ENCODE results near the gene CCR2. TPM values are rescaled to one million over a fixed set of nuclear protein-coding genes. Genes with fewer than 3 reads are reported as not detected.

The CCR2 gene
- total and polyA plus RNA-seq, 2 of the 4 experiments (the other 2 are of a cell fraction) = not detected

DNA sequence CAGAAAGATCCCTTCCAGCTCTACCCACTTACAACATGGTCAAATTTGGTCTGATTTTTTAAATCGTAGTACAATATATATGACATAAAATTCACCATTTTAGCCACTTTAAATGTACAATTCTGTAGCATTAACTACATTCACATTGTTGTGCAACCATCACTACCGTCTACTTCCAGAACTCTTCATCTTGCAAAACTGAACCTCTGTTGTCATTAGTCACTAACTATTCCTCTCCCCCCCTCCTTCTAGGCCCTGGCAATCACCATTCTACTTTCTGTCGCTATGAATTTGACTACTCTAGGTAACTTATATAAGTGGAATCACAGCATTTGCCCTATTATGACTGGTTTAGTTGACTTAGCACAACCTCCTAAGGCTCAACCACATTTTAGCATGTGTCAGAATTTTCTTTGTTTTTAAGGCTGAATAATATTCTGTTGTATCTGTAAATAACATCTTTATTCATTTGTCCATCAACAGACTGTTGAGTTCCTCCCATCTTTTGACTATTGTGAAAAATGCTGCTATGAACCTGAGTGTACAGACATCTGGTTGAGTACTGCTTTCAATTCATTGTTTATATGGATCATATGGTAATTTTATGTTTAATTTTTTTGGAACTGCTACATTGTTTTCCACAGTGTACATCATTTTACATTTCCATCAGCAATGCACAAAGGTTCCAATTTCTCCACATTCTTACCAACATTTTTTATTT lies 35.5 kb upstream of the CCR2 start:
- H3K9ac ChIP-seq (ENCODE audit: low read depth, low read length) = no peak overlapping the region
- H3K14ac ChIP-seq (replicated peaks; ENCODE audit: low read depth, low read length) = no peak overlapping the region
- H3K27me3 ChIP-seq (ENCODE audit: control insufficient read depth, insufficient read depth, low read length) = peaks cover 1% of the 10 kb centered on the region; the same call in 1 of the 2 replicates
- H4K91ac ChIP-seq (ENCODE audit: insufficient read depth, low read depth, low read length) = no peak overlapping the region
- POLR2A ChIA-PET (ENCODE audit: unreplicated experiment) = no interaction called here
- no peak overlapping the region for H2AFZ ChIP-seq (replicated peaks; ENCODE audit: low read length, poor library complexity)
- H2AK9ac ChIP-seq (replicated peaks; ENCODE audit: low read depth, low read length, poor library complexity) = no peak overlapping the region
- no peak overlapping the region for H2BK15ac ChIP-seq (ENCODE audit: low read depth, low read length)
- H3K4me2 ChIP-seq (ENCODE audit: low read depth, low read length) = no peak overlapping the region
- BruUV-seq (replicated peaks) = no TSS peak
- dilution Hi-C loops (cut with HindIII; ENCODE audit: low sequenced_read_pairs, unreplicated experiment) = no loop called here
- no CpG with 5 or more reads among the region's 3 CpGs for WGBS, 2 experiments (ENCODE audit: extremely low coverage in 2 of 2, insufficient read length in 1 of 2)
- H3K4ac ChIP-seq (ENCODE audit: low read depth, low read length) = no peak overlapping the region
- no peak for ATAC-seq (ENCODE audit: low read depth)
- DNase-seq = no peak
- H3K9me3 ChIP-seq (ENCODE audit: control insufficient read depth, insufficient read depth, low read length) = no peaks in the 10 kb centered on the region; the same call in 1 of the 2 replicates
- H3K18ac ChIP-seq (ENCODE audit: low read depth, low read length) = no peak overlapping the region
- no peak overlapping the region for H3K23ac ChIP-seq (ENCODE audit: low read depth, low read length)
- H3K36me3 ChIP-seq (ENCODE audit: control insufficient read depth, insufficient read depth, low read length) = no peaks in the 10 kb centered on the region
- H3K9me1 ChIP-seq (ENCODE audit: insufficient read depth, low read length) = no peaks in the 10 kb centered on the region
- no peaks in the 10 kb centered on the region for H3K4me1 ChIP-seq (ENCODE audit: control insufficient read depth, insufficient read depth, low read length)
- H4K20me1 ChIP-seq (ENCODE audit: insufficient read depth, low read length) = no peaks in the 10 kb centered on the region
- intact Hi-C loops (cut with micrococcal nuclease) = no loop called here
- H2BK120ac ChIP-seq (ENCODE audit: low read depth, low read length) = no peak overlapping the region
- H3K56ac ChIP-seq (ENCODE audit: extremely low read depth, insufficient read depth, low read length) = no peak overlapping the region
- H3K27ac ChIP-seq (ENCODE audit: insufficient read depth, low read length) = no peak overlapping the region
- H2AK5ac ChIP-seq (ENCODE audit: low read depth, low read length) = no peak overlapping the region
- H3K4me3 ChIP-seq (ENCODE audit: insufficient read depth, low read depth, low read length) = no peak overlapping the region
- H2BK20ac ChIP-seq (ENCODE audit: low read depth, low read length) = no peak overlapping the region
- no peak overlapping the region for H4K8ac ChIP-seq (ENCODE audit: low read depth in 2 of 2, low read length in 2 of 2)
- no peak overlapping the region for H4K5ac ChIP-seq (ENCODE audit: low read depth, low read length)
- no peaks in the 10 kb centered on the region for H3K79me1 ChIP-seq (ENCODE audit: low read depth in 1 of 2, low read length in 2 of 2)
- in situ Hi-C loops (cut with MboI; ENCODE audit: low sequenced_read_pairs) = no loop called here
- CTCF ChIA-PET = no interaction called here
- TF ChIP-seq MAFK (IDR thresholded peaks at IDR 0.05; ENCODE audit: low read depth, low read length) (no peak), CHD1 (IDR thresholded peaks at IDR 0.05; ENCODE audit: low read depth, low read length) (no peak), BHLHE40 (IDR thresholded peaks at IDR 0.05; ENCODE audit: low read depth, low read length) (no peak), RAD21 (IDR thresholded peaks at IDR 0.05; ENCODE audit: low read length) (no peak), RCOR1 (IDR thresholded peaks at IDR 0.05; ENCODE audit: insufficient replicate concordance, low read length) (no peak), MAZ (IDR thresholded peaks at IDR 0.05; ENCODE audit: borderline replicate concordance, low read depth, low read length) (no peak)
- TF ChIP-seq, protein P1, sequence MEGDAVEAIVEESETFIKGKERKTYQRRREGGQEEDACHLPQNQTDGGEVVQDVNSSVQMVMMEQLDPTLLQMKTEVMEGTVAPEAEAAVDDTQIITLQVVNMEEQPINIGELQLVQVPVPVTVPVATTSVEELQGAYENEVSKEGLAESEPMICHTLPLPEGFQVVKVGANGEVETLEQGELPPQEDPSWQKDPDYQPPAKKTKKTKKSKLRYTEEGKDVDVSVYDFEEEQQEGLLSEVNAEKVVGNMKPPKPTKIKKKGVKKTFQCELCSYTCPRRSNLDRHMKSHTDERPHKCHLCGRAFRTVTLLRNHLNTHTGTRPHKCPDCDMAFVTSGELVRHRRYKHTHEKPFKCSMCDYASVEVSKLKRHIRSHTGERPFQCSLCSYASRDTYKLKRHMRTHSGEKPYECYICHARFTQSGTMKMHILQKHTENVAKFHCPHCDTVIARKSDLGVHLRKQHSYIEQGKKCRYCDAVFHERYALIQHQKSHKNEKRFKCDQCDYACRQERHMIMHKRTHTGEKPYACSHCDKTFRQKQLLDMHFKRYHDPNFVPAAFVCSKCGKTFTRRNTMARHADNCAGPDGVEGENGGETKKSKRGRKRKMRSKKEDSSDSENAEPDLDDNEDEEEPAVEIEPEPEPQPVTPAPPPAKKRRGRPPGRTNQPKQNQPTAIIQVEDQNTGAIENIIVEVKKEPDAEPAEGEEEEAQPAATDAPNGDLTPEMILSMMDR (conservative IDR thresholded peaks at IDR 0.05; ENCODE audit: low read depth, low read length) = no peak
- TF ChIP-seq, protein P2, sequence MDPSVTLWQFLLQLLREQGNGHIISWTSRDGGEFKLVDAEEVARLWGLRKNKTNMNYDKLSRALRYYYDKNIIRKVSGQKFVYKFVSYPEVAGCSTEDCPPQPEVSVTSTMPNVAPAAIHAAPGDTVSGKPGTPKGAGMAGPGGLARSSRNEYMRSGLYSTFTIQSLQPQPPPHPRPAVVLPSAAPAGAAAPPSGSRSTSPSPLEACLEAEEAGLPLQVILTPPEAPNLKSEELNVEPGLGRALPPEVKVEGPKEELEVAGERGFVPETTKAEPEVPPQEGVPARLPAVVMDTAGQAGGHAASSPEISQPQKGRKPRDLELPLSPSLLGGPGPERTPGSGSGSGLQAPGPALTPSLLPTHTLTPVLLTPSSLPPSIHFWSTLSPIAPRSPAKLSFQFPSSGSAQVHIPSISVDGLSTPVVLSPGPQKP (IDR thresholded peaks at IDR 0.05; ENCODE audit: borderline replicate concordance, low read depth, low read length) = no peak
- no peak overlapping the region for H2BK5ac ChIP-seq (ENCODE audit: low read depth, low read length, poor library complexity, severe bottlenecking)
